Jurkat, Clone E6-1 (cell line): ENCODE results near the gene COG8.

ENCODE experiments used
- DNase-seq: peaks from one replicate; pipeline ENCODE4 v3.0.0-alpha.2; 2011; ENCODE audit warnings: low read depth, low spot score
- H3K4me3 ChIP-seq: 2 replicates; pipeline ENCODE4 v1.5.1; 2011; ENCODE audit warnings: mild to moderate bottlenecking, low read length, control low read depth, moderate library complexity

The COG8 gene

GRCh38 chr16:69349536-69349935 lies 10.2 kb upstream of the COG8 start:
- H3K4me3 ChIP-seq, result no peak overlapping the region
- DNase-seq, result no peak

GRCh38 chr16:69348222-69348621 lies 8.9 kb upstream of the COG8 start:
- DNase-seq, result no peak
- no peak overlapping the region for H3K4me3 ChIP-seq

- H3K4me3 ChIP-seq, result no peak overlapping the region
- DNase-seq, result no peak
Measured at GRCh38 chr16:69346683-69347082, 7.3 kb upstream of the COG8 start.

- DNase-seq, result no peak
- H3K4me3 ChIP-seq, result no peak overlapping the region
Measured at GRCh38 chr16:69345923-69346322, 6.6 kb upstream of the COG8 start.

GRCh38 chr16:69344171-69344570 lies 4.8 kb upstream of the COG8 start:
- DNase-seq, result no peak

GRCh38 chr16:69340095-69340644 lies 806 bp upstream of the COG8 start:
- H3K4me3 ChIP-seq, result peak overlapping the region; percentile 89
- DNase-seq, result no peak

More at GRCh38 chr16:69344171-69344570, 4.8 kb upstream of the COG8 start:
- no peak overlapping the region for H3K4me3 ChIP-seq

GRCh38 chr16:69338557-69339288 lies 641 bp downstream of the COG8 start:
- DNase-seq, result no peak
- H3K4me3 ChIP-seq, result peak overlapping the region; percentile 89

GRCh38 chr16:69334696-69335095 lies 4.7 kb downstream of the COG8 start:
- H3K4me3 ChIP-seq, result no peak overlapping the region
- no peak for DNase-seq

GRCh38 chr16:69330286-69331109 lies 8.9 kb downstream of the COG8 start, which contains the start of gene PDF:
Gene PDF (minus strand): TSS chr16:69330588. CDS start chr16:69330570, 18 bp downstream.
- H3K4me3 ChIP-seq, result peak within 1 kb of the TSS; percentile 87
- peak; percentile 81 for DNase-seq

- peak overlapping the region; percentile 87 for H3K4me3 ChIP-seq
- no peak for DNase-seq
Measured at GRCh38 chr16:69329369-69330285, 9.7 kb downstream of the COG8 start.

- peak overlapping the region; percentile 87 for H3K4me3 ChIP-seq
- DNase-seq, result no peak
Measured at GRCh38 chr16:69328854-69329316, 10.5 kb downstream of the COG8 start.

- no peak overlapping the region for H3K4me3 ChIP-seq
- DNase-seq, result no peak
Measured at GRCh38 chr16:69327585-69328310, 11.6 kb downstream of the COG8 start.

- H3K4me3 ChIP-seq, result no peak overlapping the region
- DNase-seq, result no peak
Measured at GRCh38 chr16:69326172-69326873, 13.0 kb downstream of the COG8 start.

GRCh38 chr16:69325784-69326171 lies 13.6 kb downstream of the COG8 start:
- no peak for DNase-seq
- no peak overlapping the region for H3K4me3 ChIP-seq

- no peak for DNase-seq
- no peak overlapping the region for H3K4me3 ChIP-seq
Measured at GRCh38 chr16:69324585-69325253, 14.6 kb downstream of the COG8 start.

GRCh38 chr16:69324013-69324531 lies 15.3 kb downstream of the COG8 start:
- DNase-seq, result no peak
- H3K4me3 ChIP-seq, result no peak overlapping the region

GRCh38 chr16:69323415-69323814 lies 15.9 kb downstream of the COG8 start:
- DNase-seq, result no peak
- no peak overlapping the region for H3K4me3 ChIP-seq
